Superior temporal gyrus (tissue), 1 donor: ENCODE results near the gene SPRN.

Source experiments
- DNase-seq: peaks from one replicate; pipeline ENCODE4 v3.0.0-alpha.2; 2016; ENCODE audit errors: extremely low spot score

The SPRN gene

DNA sequence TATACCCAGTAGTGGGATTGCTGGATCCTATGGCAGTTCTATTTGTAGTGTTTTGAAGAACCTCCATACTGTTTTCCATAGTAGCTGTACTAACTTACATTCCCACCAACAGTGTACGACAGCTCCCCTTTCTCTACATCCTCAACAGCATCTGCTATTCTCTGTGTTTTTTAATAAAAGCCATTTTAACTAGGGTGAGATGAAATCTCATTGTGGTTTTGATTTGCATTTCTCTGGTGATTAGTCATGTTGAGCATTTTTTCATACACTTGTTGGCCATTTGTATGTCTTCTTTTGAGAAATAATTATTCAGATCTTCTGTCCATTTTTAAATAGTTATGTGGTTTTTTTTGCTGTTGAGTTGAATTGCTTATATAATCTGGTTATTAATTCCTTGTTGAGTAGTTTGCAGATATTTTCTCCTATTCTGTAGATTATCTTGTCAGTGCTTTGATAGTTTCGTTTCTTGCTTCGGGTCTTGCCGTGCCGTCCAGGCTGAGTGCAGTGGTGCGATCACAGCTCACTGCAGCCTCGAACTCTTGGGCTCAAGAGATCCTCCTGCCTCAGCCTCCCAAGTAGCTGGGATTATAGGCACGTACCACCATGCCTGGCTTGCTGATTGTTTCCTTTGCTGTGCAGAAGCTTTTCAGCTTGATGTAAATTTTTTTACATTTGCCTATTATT is 18.4 kb downstream of the SPRN start:
- DNase-seq = no peak

DNA sequence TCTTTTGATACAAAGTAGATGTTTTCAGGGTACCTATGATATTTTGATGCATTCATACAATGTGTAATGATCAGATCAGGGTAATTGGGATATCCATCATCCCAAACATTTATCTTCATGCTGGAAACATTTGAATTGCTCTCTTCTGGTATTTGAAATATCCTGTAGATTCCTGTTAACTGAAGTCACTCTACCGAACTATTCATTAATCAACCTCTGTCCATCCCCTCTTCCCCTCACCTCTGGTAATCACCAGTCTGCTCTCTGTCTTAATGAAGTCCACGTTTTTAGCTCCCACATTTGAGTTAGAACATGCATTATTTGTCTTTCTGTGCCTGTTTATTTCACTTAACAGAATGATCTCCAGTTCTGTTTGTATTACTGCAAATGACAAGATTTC is 19.2 kb downstream of the SPRN start:
- no peak for DNase-seq

DNA sequence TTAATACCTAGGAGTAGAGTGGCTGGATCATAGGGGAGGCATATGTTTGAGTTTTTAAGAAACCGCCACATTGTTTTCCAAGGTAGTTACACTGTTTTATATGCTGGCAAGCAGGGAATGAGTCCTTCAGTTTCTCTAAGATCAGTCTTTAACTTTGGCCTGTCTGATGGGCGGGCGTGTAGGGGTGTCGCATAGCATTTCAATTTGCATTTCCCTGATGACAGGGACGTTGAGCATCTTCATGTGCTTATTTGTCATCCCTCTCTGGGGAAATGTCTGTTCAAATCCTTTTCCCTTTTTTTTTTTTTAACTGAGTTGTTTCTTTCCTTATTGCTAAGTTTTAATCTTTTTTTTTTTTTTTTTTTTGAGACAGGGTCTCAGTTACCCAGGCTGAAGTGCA is 20.6 kb downstream of the SPRN start:
- DNase-seq = no peak

DNA sequence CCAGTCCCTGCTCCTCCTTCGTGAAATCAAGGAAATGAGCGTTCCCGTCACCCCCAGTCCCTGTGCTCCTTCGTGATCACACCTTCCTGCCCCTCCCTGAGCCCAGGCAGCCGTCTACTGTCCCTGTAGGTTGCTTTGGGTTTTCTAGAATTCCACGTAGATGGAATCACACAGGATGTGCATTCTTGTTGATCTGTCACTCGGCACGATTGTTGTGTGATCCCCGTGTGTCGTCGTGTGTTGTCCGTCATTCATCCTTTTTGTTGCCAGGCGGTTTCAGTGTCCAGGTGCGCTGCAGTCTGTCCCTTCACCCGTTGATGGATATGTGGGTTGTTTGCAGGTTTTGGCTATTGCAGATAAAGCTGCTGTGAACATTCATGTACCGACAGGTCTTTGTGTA is 21.1 kb downstream of the SPRN start:
- no peak for DNase-seq

DNA sequence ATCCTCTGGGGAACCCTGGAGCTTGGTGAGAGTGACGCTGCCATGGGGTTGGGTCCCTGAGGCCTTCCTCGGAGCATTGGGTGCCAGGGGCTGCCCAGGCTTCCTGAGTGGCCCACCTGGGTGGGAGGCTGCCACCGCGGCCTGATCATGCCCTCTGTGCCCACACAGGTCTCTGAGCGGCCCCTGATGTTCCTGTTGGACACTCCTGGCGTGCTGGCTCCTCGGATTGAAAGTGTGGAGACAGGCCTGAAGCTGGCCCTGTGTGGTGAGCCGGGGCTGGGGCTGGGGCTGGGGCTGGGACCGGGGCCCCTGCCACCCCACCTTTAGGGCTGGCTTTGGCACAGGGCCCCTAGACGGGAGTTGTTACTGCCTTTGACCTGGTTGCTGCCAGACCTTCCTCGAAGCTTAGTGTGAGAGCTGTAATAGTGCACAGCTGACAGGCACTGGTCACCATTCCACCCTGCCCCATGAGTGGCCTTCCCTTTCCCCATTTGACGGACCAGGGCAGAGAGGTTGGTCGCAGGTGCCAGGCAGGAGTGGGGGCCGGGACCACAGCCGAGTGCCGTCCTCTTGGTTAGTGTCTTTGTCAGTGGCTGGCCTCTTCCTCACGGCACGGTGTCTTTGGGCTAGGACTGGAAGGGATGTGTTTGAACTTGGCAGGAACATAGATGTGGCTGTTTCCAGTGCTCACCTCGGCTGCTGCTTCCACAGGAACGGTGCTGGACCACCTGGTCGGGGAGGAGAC is 22.3 kb downstream of the SPRN start:
- DNase-seq = no peak

DNA sequence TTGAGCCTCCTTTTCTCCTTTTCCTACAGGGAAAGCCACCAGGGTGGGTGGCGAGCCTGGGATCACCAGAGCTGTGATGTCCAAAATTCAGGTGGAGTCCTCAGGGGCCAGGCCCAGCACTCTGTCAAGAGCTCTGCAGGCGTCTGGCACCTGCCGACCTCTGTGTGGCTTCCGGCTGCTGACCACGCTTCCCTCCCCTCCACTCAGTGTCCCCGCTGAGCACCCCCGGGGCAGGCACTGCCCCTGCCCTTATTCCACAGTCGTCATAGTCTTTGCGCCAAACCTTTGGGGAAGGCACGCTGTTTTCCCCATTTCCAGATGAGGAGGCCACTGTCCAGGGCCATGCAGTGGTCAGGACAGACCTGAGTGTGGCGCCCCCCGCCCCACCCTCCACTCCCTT is 22.9 kb downstream of the SPRN start:
- no peak for DNase-seq

DNA sequence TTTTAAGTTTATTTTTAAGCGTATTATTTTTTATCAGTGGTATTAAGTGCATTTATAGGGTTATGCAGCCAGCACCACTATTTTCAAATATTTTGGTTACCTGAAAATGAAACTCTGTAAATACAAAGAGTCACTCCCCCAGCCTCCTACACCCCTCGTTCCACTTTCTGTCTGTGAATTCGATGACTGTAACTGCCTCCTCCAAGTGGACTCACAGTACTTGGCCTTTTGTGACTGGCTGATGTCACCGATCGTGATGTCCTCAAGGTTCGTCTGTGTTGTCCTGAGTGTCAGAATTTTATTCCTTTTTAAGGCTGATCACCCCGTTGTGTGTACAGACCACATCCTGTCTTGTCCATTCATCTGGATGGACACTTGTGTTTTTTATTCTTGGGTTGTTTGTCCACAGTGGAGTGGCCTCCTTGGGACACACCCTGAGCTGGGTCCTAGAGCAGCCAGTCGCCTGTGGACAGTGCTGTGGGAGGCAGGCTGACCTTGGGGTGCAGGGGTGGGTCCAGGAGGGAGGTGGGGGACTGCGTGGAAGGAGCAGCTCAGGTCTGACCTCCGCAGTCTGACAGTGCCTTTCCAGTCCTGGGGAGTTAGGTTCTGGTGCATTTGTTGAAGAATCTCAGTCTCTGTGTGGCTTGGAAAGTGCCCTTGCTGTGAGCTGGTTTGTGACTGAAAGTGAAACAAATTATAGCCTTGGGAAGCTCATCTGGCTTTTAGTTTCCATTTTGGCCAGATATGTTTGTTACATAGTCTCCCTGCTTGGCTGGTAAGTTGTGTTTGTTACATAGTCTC is 23.6 kb downstream of the SPRN start:
- no peak for DNase-seq

DNA sequence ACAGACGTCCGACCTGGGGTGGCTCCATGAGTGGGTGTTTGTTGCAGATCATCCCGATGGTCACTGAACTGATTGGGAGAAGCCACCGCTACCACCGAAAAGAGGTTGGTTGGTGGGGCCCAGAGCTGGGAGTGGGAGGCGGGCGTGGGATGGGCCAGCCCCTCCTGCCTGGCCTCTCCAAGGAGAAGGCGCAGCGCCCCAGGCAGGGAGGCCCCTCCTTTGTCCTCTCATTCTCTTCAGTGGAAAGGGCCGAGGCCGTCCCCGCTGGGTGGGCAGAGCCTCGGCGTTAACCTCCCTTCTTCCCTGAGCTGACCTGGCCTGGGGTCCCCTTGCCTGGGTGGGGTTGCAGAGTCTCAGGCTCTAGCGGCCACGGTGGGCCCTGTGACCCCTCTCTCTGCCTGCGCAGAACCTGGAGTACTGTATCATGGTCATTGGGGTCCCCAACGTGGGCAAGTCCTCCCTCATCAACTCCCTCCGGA is 25.3 kb downstream of the SPRN start:
- no peak for DNase-seq

DNA sequence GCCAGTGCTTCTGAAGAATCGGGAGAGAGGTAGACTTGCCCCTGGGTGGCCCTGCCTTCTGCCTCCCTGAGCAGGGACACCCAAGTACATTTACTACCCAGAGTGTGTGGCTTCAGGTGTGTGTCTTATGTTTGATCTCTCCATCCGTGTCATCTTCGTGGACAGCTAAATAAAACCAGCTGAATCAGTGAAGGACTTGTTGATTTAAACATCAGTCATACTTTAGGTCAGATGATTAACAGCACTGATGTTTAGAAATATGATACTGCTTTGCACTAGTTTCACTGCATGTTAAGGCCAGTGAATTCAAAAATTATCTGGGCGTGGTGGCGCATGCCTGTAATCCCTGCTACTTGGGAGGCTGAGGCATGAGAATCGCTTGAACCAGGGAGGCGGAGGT is 26.5 kb downstream of the SPRN start:
- no peak for DNase-seq

DNA sequence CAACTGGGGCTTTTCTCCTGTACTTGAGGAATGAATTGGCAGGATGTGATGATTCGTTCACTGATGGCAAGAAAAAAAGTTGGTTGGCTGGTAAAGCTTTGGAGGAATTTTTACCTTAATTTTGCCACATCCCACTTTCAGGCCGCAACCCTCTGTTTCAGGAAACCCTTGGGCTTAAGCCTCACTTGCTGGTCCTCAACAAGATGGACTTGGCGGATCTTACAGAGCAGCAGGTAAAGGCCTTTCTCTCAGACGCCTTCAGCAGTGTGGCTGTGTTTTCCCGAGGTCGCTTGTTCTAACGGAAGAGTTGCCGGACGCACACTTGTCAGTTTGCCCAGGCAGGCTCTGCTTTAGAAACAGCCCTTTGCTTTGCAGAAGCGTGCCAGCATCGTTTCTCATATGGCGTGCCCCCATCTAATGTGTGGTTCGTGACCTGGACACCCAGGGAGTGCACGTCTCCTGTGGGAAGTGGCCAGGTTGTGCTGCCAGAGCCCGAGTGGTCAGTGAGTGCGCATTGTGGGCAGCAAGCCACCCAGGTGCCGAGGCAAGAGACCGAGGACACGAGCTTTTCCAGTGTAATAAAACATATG is 28.3 kb downstream of the SPRN start:
- no peak for DNase-seq

DNA sequence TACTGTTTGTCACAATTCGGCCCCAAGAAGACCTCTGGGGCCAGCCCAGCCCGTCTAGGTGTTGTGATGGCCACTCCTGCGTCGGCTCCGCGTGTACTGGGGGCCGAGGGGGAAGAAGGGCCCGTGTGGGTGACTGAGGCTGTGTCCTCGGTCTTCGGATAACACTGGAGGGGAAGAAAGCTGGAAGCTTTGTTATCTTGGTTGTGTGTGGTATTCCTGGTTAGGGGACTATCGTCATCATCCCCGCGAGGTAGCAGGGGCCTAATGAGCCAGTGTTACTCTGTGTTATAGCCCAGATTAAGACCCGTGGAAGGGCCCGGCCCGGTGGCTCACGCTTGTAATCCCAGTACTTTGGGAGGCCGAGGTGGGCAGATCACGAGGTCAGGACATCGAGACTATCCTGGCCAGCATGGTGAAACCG is 29.6 kb downstream of the SPRN start:
- no peak for DNase-seq

DNA sequence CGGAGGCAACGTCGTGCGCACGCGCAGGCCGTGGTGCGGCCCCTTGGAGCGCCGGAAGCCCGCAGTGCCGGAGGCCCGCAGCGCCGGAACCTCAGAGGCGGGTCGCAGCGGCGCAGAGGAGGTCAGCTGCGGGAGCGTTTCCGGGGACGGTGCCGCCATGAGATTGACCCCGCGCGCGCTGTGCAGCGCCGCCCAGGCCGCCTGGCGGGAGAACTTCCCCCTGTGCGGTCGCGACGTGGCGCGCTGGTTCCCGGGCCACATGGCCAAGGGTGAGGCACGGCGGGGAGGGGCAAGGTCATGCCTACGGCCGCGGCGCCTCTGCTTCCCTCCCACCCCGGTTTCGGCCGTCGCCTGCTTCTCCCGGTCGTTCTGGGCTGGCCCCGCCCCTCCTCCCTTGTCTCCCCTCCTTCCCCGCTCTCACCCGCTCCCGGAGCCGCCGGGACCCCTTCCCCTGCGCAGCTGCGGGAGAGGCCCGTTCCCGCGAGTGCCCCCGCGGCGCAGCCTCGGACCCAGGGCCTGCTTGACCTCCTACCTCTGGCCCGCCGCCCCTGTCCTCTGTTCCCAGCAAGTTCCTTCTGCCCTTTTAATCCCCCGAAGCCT is 30.3 kb downstream of the SPRN start, which contains the start of gene MTG1:
Gene MTG1, plus strand, starts transcription at position 94 of the 600 bp plus-strand sequence. Its CDS starts 64 bp downstream, at position 158.
- peak; percentile 95 for DNase-seq

DNA sequence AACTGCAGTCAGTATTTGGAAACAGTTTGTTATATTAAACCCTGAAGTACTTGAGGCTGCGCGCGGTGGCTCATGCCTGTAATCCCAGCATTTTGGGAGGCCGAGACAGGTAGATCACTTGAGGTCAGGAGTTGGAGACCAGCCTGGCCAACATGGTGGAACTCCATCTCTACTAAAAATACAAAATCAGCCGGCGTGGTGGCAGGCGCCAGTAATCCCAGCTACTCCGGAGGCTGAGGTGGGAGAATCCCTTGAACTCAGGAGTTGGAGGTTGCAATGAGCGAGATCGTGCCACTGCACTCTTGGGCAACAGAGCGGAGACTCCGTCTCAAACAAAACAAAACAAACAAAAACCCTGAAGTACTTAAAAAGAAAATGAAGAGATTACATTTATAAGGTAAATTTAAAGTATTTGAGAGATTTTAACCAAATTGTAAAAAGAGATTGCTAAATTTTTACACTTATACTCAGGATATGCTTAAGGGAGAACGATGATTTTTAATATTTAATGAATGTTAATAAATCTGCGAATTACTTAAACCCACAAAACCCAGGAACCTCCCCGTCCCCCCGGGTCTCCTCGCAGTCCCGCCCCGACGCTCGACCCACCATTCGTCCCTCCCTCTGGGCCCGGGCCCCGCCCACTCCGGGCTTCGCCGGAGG is 30.9 kb downstream of the SPRN start:
- no peak for DNase-seq

DNA sequence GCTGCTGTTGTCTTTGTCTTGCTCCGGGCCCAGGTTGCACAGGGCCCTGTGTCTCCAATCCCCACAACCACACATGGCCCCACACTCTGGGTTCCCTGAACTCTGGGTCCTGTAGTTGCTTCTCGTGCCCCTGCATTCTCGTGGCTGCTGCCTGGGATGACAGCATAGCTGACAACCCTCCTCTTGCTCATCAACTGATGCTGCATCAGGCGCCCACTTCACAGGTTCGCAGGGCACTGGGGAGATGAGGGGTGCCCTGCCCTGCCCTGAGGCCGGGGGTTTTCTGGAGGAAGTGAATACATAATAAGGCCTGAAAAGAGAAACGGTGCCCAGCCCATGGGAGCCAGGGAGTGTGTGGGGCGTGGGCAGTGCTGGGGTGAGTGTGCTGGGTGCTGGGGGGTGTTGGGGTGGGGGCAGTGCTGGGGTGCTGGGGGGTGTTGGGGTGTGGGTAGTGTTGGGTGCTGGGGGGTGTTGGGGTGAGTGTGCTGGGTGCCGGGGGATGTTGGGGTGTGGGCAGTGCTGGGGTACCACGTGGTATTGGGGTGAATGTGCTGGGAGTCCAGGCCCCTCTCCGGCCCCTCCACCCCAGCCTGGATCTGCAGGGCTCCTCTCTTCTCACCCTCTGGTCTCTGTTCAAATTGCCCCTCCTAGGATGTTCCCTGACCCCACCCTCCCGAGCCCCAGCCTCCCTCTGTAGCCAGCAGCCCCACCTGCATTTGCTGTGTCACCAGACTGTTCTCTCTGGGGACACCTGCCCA is 32.5 kb downstream of the SPRN start:
- DNase-seq = no peak

DNA sequence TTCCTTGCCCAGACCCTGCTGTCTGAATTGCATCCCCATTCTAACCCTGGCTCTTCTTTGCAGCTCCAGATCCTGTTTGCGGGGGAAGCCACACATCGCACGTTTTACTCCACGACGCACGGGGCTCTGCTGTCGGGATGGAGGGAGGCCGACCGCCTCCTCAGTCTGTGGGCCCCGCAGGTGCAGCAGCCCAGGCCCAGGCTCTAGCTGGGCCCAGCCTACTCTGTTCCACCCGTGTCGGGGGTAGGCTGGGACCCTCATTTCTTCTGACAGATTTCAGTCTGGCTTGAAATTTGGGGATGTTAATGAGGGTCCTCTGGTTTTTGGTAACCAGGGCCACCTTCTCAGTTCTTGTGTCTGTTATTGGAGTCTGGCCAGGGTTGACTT is 33.2 kb downstream of the SPRN start:
- no peak for DNase-seq

DNA sequence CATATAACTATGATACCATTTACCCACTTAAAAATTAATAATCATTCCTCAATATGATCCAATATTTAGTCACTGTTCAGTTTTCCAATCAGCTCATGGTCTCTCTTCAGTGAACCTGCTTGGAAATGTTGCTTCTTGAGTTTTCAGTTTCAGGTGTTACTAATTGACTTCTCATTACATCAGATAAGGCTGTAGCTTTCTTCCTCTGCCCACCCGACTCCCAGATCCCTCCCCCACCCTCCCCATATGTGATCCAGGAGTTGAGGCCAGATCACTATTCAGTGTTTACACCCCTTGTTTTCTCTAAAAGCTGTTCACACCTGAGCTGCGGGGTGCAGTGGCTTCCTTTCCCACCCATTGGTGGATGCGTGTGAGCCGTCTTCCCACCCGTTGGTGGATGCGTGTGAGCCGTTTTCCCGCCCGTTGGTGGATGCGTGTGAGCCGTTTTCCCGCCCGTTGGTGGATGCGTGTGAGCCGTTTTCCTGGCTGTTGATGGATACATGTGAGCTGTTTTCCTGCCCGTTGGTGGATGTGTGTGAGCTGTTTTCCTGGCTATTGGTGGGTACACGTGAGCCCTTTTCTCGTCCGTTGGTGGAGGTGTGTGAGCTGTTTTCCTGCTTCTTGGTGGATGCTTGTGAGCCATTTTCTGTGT is 33.7 kb downstream of the SPRN start:
- no peak for DNase-seq

DNA sequence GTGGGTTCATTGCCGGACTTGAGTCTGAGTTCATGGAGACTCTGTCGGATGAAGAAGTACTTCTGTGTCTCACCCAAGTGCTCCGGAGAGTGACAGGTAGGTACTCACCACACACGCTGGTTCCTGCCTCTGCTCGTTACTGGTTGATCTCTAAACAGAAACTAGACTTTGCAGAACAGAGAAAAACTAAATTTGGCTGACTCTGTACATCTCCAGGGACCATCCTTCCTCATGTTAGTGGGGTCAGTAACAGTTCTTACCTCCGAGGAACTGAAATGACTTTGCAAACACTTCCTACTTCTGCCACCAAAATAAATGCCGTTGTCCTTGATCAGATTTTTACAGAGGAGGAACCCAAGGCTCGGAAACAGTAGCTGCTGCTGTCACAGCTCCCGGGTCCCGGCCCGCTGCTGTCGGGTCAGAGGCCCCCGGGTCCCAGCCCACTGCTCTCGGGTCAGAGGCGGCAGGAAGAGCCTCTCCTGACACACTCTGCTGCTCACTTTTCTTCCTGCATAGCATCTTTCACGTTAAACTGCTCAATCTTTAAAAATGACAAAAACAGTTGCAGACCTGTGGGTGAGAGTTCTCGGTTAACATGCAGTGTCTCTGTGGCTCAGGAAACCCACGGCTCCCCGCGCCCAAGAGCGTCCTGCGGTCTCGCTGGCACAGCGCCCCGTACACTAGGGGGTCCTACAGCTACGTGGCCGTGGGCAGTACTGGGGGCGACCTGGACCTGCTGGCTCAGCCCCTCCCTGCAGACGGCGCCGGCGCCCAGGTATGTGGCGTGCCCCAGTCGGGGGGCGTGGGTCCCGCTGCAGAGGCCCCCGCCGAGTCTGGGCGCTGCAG is 35.2 kb downstream of the SPRN start:
- DNase-seq = no peak

DNA sequence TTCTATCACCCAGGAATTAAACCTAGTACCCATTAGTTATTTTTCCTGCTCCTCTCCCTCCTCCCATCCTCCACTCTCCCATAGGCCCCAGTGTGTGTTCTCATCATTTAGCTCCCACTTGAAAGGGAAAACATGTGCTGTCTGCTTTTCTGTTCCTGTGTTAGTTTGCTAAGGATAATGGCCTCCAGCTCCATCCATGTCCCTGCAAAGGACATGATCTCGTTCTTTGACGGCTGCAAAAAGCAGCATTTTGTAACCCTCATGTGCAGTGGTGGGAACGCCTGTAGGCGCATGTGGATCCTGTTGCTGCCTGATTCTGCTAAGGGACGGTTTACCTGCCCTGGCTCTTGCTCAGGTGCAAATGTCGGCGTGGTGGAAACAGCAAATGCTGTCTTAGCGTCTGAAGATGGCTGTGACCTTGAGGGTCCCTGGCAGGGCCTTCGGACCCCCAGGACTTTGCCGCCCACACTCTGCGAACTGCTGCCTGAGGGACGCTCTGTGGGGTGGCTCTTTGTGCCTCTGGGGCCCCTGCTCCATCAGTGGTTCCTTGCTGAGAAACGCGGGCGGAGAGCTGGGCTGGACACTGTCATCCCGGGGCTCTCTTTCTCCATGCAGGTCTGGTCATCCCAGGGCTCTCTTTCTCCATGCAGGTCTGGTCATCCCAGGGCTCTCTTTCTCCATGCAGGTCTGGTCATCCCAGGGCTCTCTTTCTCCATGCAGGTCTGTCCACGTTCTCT is 36.0 kb downstream of the SPRN start:
- DNase-seq = no peak
